Amniotic epithelial cell (primary cell): ENCODE measurements around the gene GJA10.

Experiments used
- DNase-seq: peaks from one replicate; pipeline ENCODE4 v3.0.0-alpha.2; 2010; ENCODE audit warnings: low read depth

Gene GJA10

DNA sequence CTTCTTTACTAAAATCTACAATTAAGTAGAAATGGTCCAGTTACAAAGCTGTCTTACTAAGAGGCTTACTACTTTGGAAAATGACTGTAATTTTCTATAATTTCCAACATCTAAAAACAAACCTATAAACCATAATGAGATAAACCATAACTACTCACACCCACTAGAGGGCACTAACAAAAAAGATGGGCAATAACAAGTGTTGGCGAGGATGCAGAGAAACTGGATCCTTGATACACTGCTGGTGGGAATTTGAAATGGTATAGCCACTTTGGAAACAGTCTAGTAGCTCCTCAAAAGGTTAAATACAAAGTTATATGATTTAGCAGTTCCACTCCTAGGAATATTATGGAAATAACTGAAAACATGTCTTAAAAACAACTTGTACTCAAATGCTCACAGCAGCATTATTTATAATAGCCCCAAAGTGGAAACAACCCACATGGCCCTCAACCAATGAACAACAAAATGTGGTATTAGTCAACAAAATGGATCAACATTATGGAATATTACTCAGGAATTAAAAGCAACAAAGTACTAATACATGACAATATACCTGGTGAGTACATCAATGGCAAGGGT lies 50.6 kb downstream of the GJA10 start:
- DNase-seq = no peak
